ENCODE results near the gene RBM28.
"Not testable (repeated sequence)": the region's sequence is repeated elsewhere in the genome, so short reads cannot be mapped to it uniquely, and the experiment has no call there.

RBM28 gene

DNA sequence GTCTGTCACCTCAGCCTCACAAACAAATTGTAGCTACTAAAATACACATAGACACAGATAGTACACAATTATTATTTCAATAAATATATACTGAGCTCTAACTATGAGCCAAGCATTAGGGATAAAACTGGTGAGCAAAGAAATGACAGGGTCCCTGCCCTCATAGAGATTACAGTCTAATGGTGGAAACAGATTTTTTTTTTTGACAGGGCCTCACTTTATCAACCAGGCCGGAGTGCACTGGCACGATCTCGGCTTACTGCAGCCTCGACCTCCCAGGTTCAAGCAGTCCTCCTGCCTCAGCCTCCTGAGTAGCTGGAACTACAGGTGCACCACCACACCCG, 695 bp upstream of the RBM28 start:
- no peak for DNase-seq (ENCODE audit: low spot score)

GRCh38 chr7:128341733-128342132, 2.0 kb downstream of the RBM28 start:
- DNase-seq (ENCODE audit: low spot score), result no peak

DNA sequence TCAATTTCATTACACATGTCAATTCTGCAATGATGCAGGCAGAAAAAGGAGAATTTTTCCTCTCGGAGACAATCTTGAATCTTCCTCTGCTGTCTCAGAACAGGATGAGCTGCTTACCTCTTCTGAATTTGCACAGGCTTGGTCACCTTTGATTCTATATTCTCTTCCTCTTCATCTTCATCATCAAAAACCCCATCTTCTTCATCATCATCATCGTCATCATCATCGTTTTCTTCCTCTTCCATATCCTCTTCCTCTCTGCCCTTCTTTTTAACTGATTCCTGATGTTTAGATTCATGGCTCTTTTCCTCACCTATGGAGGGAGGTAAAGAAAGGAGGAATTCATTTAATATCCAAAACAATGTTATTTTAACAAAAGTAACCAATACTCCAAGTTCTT, 8.0 kb downstream of the RBM28 start:
- no peak for DNase-seq (ENCODE audit: low spot score)

DNA sequence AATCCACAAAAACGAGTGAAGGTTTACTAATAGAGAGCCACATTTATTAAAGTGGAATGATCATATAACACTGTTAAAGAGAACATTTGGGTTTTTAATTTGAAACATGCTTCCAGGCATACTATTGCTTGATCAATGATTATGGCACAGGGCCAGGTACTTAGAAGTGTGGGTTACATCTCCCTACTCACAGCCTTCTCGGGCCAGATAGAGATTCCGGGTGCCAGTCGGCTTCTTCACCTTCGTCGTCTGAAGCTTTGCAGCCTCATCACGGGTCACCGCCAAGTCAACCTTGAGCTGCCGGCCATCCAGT, 19.4 kb downstream of the RBM28 start:
- DNase-seq (ENCODE audit: low spot score), result no peak

- no peak for DNase-seq (ENCODE audit: low spot score)
Observed at GRCh38 chr7:128323459-128324367, 20.0 kb downstream of the RBM28 start.

DNA sequence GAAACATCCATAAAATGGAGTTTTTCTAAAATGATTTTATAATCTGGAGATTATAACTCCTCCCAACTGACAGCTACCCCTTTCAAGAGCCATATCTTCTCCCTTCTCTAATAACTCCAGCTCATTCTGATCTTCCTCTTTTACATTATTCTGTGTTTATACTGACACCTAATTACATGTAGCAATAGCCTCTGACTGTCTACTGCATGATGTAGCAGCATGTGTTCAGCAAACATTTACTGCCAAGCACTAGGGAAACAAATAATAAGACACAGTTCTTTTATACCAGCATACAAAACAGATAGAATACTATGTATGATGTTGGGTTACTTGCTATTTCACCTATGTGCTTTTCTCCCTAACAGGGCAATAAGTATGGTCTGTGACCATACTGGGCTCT, 20.7 kb downstream of the RBM28 start:
- no peak for DNase-seq (ENCODE audit: low spot score)

- no peak for DNase-seq (ENCODE audit: low spot score)
Observed at GRCh38 chr7:128322040-128322643, 21.6 kb downstream of the RBM28 start.

DNA sequence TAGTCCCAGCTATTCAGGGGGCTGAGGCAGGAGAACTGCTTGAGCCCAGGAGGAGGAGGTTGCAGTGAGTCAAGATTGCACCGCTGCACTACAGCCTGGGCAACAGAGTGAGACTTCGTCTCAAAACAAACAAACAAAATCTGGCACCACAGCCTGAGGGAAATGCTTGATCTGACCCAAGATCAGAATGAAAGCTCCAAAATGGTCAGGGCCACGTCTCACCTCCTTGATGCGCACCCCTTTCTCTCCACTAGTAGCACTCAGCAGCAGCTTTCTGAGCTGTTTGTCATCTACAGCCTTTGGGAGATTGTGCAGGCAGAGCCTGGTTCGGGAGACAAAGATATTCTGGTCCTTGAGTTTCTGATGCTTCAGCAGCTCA, 22.7 kb downstream of the RBM28 start:
- DNase-seq (ENCODE audit: low spot score), result no peak

DNA sequence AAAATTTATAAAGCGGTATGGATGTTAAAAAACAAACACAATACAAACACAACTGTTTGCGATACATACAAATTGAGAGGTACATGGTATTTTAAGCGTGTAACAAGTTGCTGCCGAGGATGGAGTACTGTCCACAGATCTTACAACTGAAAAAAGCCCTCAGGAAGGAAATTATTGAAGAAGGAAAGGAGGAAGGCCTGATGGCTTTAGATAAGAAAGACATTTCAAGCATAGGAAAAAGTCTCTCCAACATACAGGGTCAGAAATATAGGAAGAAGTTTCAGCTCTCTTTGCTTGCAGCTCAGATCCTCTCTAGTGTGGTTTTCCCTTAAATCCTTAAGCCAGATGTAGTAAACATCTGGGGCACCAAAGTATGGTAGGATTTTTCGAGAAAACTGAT, 25.0 kb downstream of the RBM28 start:
- DNase-seq (ENCODE audit: low spot score), result no peak

GRCh38 chr7:128311013-128311412, 32.7 kb downstream of the RBM28 start:
- DNase-seq (ENCODE audit: low spot score), result no peak

DNA sequence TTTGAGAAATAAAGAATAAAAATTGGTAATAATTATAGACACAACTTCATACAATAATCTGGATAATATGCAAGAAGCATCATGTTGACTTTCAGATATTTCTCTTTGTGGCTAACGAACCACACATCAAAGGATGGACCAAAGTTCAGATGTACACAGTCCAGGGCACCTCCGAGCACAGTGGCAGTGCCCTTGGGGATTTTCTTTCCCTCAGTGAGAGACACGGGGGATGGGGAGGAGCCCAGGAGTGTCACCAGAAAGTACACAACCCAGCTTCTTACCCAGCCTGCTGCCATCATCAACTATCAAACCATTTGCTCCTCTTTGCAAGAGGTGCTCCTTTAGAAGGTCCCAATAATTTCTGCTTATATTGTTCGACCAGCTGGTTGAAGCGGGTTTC, 33.2 kb downstream of the RBM28 start:
- DNase-seq (ENCODE audit: low spot score), result no peak

- DNase-seq (ENCODE audit: low spot score), result no peak
Observed at GRCh38 chr7:128309976-128310375, 33.7 kb downstream of the RBM28 start.

- DNase-seq (ENCODE audit: low spot score), result no peak
Observed at GRCh38 chr7:128309124-128309523, 34.6 kb downstream of the RBM28 start.

DNA sequence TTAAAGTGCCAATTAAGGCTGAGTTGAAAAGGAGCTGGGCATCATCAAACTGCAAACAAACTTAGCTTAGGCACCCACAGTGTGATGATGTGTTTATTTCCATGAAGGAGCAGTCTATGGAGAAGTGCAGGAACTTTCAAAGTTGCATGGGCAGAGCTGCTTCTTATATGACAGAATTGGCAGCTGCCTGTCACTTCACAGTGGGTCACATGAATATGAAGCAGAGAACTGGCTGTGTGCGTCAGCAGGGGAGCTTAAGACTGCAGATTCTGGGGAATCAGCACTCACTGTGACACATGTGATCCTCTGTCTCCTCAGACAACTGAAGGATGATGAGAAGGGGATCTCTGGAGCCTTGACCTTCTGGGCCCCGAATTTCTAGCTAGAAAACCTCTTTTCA, 36.6 kb downstream of the RBM28 start:
- DNase-seq (ENCODE audit: low spot score), result no peak

DNA sequence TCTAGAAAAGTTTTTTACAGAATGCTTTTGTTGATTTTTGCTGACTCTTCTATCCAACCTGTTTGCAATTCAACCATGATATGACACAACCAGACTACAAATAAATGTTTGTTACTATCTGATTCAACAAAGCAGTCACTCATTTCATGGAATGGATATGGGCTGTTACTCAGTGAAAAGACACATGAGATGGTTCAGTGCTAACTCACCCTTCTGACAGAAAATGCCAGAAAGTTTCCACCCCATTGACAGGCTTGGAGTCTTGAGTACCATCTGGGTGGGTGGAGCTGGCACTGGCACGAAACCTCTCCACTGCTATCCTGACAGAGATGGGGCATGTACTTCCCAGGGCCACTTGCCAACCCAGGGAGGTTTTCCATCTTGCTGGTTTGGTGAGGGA, 39.5 kb downstream of the RBM28 start:
- DNase-seq (ENCODE audit: low spot score), result no peak

DNA sequence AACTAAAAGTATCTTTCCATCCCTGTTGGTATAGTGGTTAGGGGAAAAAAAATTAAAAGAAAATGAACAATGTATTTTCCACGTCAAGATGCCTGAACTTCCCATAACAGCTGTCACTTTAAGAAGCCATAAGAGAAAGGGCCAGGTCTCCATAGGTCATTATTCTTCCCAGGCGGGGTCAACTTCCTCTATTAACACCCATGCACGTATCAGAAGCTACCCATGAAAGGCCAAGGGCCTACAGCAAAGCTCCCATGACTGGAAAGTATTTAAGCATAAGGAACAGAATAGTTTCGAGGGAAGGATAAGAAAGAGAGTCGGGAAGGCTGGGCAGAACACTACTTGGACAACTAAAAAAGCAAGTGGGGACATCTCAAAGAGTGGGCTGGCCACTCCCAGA, 40.1 kb downstream of the RBM28 start:
- no peak for DNase-seq (ENCODE audit: low spot score)

- DNase-seq (ENCODE audit: low spot score), result no peak
Observed at GRCh38 chr7:128303133-128303532, 40.6 kb downstream of the RBM28 start.

- no peak for DNase-seq (ENCODE audit: low spot score)
Observed at GRCh38 chr7:128302139-128302538, 41.6 kb downstream of the RBM28 start.

GRCh38 chr7:128299109-128299607, 44.5 kb downstream of the RBM28 start:
- DNase-seq (ENCODE audit: low spot score), result no peak

- DNase-seq (ENCODE audit: low spot score), result not testable (repeated sequence)
Observed at GRCh38 chr7:128298004-128298403, 45.7 kb downstream of the RBM28 start.

- no peak for DNase-seq (ENCODE audit: low spot score)
Observed at GRCh38 chr7:128287556-128287955, 56.2 kb downstream of the RBM28 start.

GRCh38 chr7:128284102-128284501, 59.6 kb downstream of the RBM28 start:
- no peak for DNase-seq (ENCODE audit: low spot score)

DNA sequence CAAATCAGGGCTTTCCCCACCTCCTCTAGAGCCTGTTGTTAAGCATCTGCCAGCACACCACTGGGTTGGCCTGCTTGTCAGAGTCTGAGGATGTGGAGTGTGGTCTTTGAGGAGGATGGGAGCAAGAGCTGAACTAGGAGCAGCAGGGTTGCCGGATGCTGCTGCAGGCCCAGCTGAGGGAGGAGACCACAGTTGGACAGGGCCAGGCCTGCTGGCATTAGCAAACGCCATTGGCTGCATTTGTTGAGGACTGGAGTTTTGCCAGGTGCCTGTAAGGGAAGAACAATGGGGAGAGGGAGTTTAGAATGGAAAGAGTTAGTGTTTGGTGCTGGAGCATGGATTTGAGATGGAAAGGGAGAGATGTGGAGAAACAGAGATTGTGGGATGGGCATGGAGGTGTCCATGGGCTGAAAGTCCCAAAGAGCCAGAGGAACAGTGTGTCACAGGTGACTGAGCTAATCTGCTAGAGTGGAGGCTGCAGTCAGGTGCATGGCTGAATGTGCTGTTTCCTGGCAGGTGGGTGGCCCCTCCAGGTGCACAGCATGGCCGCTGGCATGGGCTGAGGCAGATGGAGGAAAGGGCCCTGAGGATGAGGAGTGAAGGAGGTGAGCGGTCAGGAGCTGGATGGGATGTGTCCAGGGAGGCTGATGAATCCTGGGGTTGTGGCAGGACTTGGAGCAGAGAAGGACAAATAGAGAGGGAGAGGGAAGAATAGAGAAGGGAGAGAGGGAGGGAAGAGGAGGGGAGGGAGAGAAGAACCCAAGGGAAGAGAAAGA, 61.9 kb downstream of the RBM28 start:
- no peak for DNase-seq (ENCODE audit: low spot score)

Data from ecto neural progenitor cell (in vitro differentiated cells).